GM21717 (cell line): ENCODE results near the gene CLPTM1.
"Not testable (repeated sequence)": the region's sequence is repeated elsewhere in the genome, so short reads cannot be mapped to it uniquely, and the experiment has no call there.

ENCODE experiments used
- ATAC-seq: cut with Tn5 transposase; IDR thresholded peaks from one replicate; pipeline ENCODE4 v1.9.1; 2021; ENCODE audit warnings: mild to moderate bottlenecking, moderate library complexity; ENCODE audit not compliant: unreplicated experiment

Gene CLPTM1

DNA sequence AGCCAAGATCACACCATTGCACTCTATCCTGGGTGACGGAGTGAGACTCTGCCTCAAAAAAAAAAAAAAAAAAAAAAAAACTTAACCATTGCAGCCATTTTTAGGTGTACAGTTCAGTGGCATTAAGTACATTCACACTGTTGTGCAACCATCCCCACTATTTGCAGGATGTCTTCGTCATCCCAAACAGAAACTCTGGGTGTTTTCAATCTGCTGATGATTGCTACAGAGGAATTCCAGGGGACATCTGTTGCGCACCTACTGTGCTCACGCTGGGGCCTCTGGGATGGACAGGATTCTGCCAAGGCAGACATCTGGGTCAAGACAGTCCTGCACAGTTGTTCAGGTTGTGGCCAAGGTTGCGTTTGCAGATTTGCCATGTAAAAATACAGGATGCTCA is 15.5 kb upstream of the CLPTM1 start:
- ATAC-seq: no peak

GRCh38 chr19:44942067-44942571 is 13.1 kb upstream of the CLPTM1 start, which contains the start of gene APOC4:
Gene APOC4 (plus strand): TSS chr19:44942237. CDS start chr19:44942278, 41 bp downstream.
- ATAC-seq: no peak

GRCh38 chr19:44943801-44944249 is 11.4 kb upstream of the CLPTM1 start:
- ATAC-seq: no peak

DNA sequence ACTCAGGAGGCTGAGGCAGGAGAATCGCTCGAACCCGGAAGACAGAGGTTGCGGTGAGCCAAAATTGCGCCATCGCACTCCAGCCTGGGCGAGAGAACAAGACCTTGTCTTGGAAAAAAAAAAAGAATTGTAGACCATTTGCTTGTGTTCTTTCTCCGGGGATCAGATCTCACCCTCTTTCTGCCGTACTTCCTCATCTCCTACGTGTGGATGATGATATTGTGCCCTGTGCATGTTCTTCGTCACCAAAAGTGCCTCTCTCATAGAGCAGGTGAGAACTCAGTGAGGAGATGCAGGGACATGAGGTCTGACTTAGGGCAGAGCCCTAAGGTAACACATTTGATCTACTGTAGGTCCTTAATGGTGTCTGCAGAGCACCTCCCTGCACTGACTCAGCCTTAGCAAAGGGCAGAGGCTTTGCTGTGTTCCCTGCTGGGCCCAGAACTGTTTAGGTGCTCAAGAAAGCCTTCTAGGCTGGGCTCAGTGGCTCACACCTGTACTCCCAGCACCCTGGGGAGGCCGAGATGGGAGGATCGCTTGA is 8.1 kb upstream of the CLPTM1 start:
- no peak for ATAC-seq

DNA sequence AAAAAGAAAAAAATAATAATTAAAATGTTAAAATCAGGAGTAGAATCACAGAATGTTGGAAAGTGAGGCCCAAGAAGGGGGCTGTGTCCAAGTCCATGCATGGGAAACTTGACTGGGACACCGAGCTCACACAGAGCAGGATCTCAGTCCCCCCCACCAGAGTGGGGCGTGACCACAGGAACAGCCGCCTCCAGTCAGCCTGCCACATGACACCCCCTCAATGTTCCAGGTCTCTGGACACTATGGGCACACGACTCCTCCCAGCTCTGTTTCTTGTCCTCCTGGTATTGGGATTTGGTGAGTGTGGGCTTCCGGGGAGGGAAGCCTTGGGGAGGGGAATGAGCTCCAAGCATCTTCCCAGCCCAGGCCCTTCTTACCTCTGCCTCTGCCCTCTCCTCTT is 6.9 kb upstream of the CLPTM1 start:
- no peak for ATAC-seq

DNA sequence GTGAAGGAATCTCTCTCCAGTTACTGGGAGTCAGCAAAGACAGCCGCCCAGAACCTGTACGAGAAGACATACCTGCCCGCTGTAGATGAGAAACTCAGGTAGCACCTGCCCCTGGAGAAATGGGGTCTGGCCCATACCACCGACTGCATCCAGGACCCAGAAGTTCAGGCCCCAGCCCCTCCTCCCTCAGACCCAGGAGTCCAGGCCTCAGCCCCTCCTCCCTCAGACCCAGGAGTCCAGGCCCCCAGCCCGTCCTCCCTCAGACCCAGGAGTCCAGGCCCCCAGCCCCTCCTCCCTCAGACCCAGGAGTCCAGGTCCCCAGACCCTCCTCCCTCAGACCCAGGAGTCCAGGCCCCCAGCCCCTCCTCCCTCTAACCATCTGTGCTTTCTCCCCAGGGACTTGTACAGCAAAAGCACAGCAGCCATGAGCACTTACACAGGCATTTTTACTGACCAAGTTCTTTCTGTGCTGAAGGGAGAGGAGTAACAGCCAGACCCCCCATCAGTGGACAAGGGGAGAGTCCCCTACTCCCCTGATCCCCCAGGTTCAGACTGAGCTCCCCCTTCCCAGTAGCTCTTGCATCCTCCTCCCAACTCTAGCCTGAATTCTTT is 6.3 kb upstream of the CLPTM1 start:
- no peak for ATAC-seq

- no peak for ATAC-seq
Measured at GRCh38 chr19:44949550-44949949, 5.6 kb upstream of the CLPTM1 start.

DNA sequence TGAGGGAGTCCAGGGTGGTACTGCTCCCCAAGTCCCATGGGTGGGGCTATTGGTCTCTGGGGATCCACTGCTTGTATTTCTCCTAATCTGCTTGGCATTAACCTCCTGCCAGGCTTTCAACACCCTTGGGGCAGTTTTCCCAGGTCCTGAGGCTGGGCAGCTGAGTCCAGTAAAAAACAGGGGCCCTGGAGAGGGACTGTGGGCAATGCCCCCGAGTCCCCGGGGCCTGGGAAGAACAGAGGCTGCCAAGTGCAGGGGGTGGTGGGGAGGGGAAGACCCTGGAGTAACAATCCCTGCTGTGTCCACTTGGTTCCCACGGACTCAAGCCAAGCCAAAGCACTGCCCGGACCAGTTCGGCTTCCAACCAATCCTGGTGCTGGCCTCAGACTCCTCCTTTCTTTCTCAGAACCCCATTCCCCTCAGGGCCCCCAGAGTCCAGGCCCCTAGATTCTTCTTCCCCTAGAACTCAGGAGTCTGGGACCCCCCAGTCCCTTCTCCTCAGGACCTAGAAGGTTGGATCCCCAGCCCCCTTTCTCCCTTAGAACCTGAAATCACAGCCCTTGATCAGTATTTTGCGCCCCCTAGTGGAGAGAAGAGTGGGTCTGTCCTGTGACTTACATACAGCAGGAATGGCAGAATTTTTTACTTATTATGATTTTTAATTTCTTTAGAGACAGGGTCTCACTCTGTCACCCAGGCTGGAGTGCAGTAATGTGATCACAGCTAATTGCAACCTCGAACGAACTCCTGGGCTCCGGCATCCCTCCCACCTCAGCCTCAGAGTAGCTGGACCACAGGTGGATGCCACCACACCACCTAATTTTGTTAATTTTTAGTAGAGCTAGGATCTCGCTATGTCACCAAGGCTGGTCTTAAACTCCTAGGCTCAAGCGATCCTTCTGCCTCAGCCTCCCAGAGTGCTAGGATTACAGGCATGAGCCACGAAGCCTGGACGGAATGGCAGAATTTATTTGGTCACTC is 3.7 kb upstream of the CLPTM1 start:
- no peak for ATAC-seq

GRCh38 chr19:44954278-44954648 is 917 bp upstream of the CLPTM1 start:
- ATAC-seq: no peak

DNA sequence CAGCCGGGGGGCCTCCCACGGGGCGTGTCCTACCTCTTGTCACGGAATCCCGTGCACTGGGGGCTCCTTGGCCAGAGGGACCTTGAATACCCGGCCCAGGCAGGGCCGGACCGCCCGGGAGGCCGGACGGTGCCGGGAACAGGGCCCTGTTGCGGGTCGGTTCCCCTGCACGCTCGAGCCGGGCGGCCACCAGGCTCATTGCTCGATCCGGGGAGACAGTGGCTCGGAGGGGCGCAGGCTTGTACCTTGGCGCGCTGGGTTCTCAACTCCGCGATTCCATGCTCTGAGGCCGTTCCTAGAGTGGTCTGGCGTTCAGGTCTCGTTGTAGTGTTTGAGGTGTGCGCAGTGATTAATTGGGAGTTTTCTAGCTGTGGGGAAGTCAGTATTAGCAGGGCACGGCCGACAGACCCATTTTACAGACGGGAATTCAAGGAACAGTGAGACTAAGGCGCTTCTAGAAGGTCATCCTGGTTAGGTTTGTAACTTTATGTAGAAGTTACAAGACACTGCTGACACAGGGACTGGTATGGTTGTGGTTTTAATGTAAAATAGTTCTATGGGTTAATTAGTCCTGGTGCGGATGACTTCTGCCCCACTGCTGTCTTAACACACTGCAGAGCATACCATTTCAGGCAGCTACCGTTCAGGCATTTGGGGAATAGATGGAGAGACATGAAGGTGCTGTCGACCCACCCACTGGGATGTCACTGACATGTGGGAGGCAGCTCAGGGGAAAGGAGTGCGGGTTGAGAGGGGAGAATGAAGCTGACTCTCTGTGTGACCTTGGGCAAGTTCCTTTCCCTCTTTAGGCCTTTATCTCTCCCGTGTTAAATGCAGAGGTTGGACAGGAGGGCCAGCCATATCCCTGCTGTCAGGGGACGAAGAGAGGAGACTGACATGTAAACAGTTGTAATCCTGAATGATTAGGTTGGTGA is 592 bp downstream of the CLPTM1 start:
- ATAC-seq: peak; percentile 19

DNA sequence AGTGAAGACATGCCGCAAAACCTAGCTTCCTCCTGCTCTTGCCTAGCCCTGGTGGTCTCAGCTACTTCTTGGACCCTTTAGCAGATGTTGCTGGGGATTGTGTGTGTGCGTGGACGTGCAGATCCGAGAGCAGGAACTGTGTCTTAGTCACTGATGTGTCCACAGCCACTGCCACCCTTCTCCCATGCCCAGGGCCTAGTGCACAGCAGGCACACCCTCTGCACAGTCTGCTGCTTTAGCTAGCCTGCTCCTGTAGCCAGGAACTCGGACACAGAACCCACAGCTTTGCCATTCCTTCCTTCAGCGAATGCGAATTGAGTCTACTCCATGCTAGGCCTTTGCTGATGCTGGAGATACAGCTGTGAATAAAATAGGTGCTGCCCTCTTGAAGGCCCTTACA is 2.3 kb downstream of the CLPTM1 start:
- ATAC-seq: no peak

DNA sequence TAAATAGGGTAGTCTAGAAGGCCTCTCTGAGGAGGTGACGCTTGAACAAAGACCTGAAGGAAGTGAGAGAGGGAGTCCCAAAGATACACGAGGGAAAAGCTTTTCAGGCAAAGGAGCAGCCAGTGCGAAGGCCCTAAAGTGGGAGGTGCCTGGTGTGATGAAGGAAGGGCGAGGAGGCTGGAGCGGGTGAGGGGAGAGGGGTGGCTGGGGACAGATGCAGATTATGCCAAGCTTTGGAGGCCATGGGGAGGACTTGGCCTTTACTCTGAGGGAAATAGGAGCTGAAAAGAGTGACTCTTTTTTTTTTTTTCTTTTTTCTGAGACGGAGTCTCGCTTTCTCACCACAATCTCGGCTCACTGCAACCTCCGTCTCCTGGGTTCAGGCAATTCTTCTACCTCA is 2.9 kb downstream of the CLPTM1 start:
- ATAC-seq: no peak

DNA sequence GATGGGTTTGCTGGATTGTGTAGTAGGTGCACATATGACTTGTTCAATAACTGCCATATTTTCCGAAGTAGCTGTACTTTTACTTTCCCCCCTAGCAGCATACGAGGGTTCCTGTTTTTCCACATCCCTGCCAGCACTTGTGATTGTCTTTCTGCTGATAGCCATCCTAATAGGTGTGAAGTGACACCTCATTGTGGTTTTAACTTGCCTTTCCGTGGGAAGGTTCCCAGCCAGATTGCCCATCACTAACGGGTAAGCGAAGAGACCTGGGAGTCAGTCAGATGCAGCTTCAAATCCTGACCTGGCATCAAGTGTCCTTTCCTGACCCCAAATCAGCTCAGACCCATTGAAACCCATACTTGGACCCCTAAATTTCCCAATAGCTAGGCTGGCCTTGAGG is 4.5 kb downstream of the CLPTM1 start:
- ATAC-seq: no peak

- no peak for ATAC-seq
Measured at GRCh38 chr19:44960906-44961728, 5.9 kb downstream of the CLPTM1 start.

- ATAC-seq: no peak
Measured at GRCh38 chr19:44961821-44962220, 6.6 kb downstream of the CLPTM1 start.

GRCh38 chr19:44968118-44968517 is 12.9 kb downstream of the CLPTM1 start:
- no peak for ATAC-seq

- no peak for ATAC-seq
Measured at GRCh38 chr19:44968670-44969069, 13.5 kb downstream of the CLPTM1 start.

GRCh38 chr19:44969437-44969836 is 14.3 kb downstream of the CLPTM1 start:
- no peak for ATAC-seq

- ATAC-seq: not testable (repeated sequence)
Measured at GRCh38 chr19:44971451-44971850, 16.3 kb downstream of the CLPTM1 start.

DNA sequence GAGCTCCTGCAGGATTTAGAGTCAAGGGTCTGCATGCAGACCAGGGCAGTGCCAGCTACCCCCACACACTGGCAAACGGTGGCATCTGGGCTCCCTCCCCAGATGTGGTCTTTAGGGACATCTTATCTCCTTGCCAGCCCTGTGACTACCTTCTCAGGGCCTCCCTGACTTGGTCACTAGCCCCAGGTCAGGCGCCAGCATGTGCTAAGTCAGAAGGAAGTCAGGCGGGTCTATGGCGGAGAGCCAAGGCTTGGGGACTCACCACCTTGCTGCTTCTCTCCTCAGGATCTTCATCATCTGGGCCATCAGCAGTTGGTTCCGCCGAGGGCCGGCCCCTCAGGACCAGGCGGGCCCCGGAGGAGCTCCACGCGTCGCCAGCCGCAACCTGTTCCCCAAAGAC is 17.6 kb downstream of the CLPTM1 start:
- no peak for ATAC-seq
